Naive thymus-derived CD8-positive, alpha-beta T cell (primary cell): ENCODE measurements around the gene SH3D19. TPM values are rescaled to one million over a fixed set of nuclear protein-coding genes. Genes with fewer than 3 reads are reported as not detected.
"Not testable (repeated sequence)": the region's sequence is repeated elsewhere in the genome, so short reads cannot be mapped to it uniquely, and the experiment has no call there.

Experiments used
- ATAC-seq, 2 donors: fragments of 150-1000 bp; cut with Tn5 transposase in 1 of 2; sonication (Bioruptor Pico), chemical (Tn5 transposase) in 1 of 2; 1 replicate in 1 of 2; 2 replicates in 1 of 2; pipeline ENCODE4 v1.10.0; 2021; ENCODE audit warnings: mild to moderate bottlenecking in 2 of 2, moderate library complexity in 2 of 2
- POLR2A ChIA-PET: fragments of 350-600 bp; sonication (Branson Sonifier 250); formaldehyde crosslinking; loops from one replicate; lab custom pipeline; 2021; ENCODE audit warnings: antibody characterized with exemption; lab: Charles Lee
- DNase-seq, 10 donors: peaks; one replicate each; pipeline versions ENCODE4 v3.0.0 to v3.0.0-alpha.2; 2020 to 2022
- H3K27ac Mint-ChIP-seq, 10 donors: one replicate each; pipeline ENCODE4 v1.8.0; 2020 to 2022; ENCODE audit warnings: mild to moderate bottlenecking in 10 of 10, mixed read lengths in 10 of 10, moderate library complexity in 4 of 10, inconsistent platforms in 1 of 10
- H3K27me3 Mint-ChIP-seq, 5 donors: one replicate each; pipeline ENCODE4 v1.8.0; 2021 to 2022; ENCODE audit warnings: mixed read lengths in 5 of 5
- H3K36me3 Mint-ChIP-seq, 3 donors: one replicate each; pipeline ENCODE4 v1.8.0; 2020 to 2022; ENCODE audit warnings: mixed read lengths in 3 of 3, mild to moderate bottlenecking in 2 of 3, inconsistent platforms in 1 of 3
- H3K4me1 Mint-ChIP-seq, 4 donors: one replicate each; pipeline ENCODE4 v1.8.0; 2021 to 2022; ENCODE audit warnings: mixed read lengths in 4 of 4
- H3K4me3 Mint-ChIP-seq, 10 donors: one replicate each; pipeline ENCODE4 v1.8.0; 2020 to 2022; ENCODE audit warnings: mild to moderate bottlenecking in 10 of 10, mixed read lengths in 10 of 10, moderate library complexity in 6 of 10, inconsistent platforms in 1 of 10
- H3K9me3 Mint-ChIP-seq, 9 donors: one replicate each; pipeline ENCODE4 v1.8.0; 2020 to 2022; ENCODE audit warnings: mixed read lengths in 9 of 9, mild to moderate bottlenecking in 3 of 9, inconsistent platforms in 1 of 9, moderate library complexity in 1 of 9
- polyA plus RNA-seq, 3 donors: library from polyadenylated mRNA; unstranded; fragments of 300-500 nt; fragmentation: Illumina TruSeq; gene quantifications; one replicate each; pipeline ENCODE4 v1.2.3, GENCODE V29; 2021
- total RNA-seq, 8 experiments: library from RNA in 2 of 8; stranded (reverse) in 2 of 8; gene quantifications; one replicate each; pipeline ENCODE4 v1.2.3 and lab custom pipeline; 2021 to 2026

SH3D19 gene
- total and polyA plus RNA-seq, 5 experiments from 2014 or later, result 0.42 to 0.62 (median 0.58) TPM; not detected in 1

DNA sequence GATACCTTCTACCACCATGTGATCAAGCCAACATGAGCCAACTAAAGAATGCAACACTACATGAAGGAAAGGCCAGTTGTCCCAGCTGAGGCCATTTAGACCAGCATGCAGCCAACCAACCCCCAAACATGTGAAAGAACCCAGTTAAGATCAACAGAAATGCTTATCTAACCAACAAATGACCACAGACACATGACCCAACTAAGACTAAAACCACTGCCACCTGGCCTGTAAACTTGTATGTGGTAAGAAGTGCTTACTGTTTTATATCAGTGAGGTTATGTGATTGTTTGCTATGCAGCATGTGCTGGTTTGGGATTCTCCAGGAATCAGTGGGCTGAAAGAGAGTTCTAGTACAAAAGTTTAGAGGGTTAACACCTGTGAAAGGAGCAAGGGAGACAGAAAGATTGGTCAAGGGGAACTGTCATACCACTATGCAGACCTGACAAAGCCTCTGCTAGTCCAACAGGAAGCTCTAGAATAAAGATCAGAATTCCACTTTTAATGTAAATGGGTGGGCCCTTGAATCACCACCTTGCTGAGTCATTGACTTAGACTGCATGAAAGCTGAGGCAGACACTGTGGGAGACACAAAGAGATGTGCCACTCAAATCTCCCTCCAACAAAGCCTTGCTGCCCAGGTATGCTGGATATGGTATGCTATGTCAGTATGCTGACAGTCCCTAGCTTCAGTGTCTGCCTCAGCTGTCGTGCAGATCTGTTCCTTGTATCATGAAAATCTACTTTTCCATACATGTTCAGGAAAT is 6.1 kb upstream of the SH3D19 start:
- Mint-ChIP-seq H3K9me3 (peaks cover 0 to 9% (median 4%) of the 10 kb centered on the region in 9 donors), H3K27me3 (peaks cover 20 to 32% (median 23%) of the 10 kb centered on the region in 5 donors), H3K4me3 (no peak overlapping the region), H3K27ac (no peak overlapping the region), H3K36me3 (peaks cover 0 to 3% (median 0%) of the 10 kb centered on the region in 3 donors), H3K4me1 (no peaks in the 10 kb centered on the region)
- ATAC-seq (no peak), DNase-seq (no peak)
- POLR2A ChIA-PET, result interaction anchor here (0.6 kb wide), 1 partner anchor 120 kb away, joined by 6 read pairs; no protein-coding TSS in a partner anchor

DNA sequence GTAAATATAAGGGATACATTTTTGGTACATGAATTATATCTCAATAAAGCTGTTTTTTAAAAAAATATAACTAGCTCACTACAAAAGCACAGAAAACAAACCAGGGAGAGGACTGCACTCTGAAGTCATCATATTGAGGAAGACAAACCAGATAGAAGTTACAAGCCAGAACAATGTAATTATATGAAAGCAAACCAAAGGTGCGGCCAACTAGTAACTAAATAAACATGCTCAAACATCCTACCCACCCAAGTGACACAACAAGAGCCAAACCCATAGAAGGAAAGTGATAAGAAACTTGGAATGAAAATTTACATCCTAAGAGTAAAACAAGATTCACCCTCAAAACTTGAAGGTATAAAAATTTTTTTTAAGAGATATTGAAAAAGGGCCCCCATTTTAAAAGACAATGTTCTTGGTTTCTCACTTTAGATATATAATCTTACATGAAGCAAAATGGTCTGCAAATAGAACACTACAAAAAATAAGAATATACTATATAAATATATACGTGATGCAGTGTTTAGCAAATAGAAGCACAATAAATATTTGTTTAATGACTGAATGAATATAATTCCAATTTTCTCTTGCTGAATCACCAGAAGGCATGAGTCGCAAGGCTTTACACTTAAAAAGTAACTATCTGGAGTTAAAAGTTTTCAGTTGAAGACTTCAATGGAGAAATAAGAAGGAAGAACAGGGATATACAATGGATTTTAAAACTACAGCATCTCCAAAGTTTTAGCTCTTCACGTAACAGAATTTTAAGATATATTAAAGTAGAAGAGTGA is 4.0 kb upstream of the SH3D19 start:
- Mint-ChIP-seq H3K27me3 (peaks cover 25 to 39% (median 33%) of the 10 kb centered on the region in 5 donors), H3K4me1 (peaks cover 2 to 11% (median 9%) of the 10 kb centered on the region in 4 donors), H3K9me3 (peaks cover 0 to 9% (median 4%) of the 10 kb centered on the region in 9 donors), H3K4me3 (no peak overlapping the region), H3K36me3 (peaks cover 0 to 8% (median 2%) of the 10 kb centered on the region in 3 donors), H3K27ac (no peak overlapping the region)
- POLR2A ChIA-PET, result no interaction called here
- no peak for ATAC-seq
- no peak for DNase-seq

DNA sequence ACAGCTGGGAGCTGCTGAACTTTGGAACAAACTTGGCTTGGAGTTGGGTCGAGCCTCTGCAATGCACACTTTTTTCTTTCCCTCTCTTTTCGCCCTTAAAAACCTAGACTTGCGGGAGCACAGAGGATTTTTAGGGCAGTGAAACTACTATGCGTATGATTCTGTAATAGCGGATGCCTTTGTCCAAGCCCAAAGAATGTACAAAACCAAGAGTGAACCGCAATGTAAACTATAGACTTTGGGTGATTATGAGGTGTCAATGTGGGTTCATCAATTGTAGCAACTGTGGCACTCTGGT is 493 bp upstream of the SH3D19 start:
- H3K36me3 Mint-ChIP-seq, result peaks cover 0 to 8% (median 2%) of the 10 kb centered on the region in 3 donors
- DNase-seq (no peak), ATAC-seq (no peak)
- peak overlapping the region; percentile 3 to 95 (median 70) for H3K4me3 Mint-ChIP-seq
- no peak overlapping the region for H3K27ac Mint-ChIP-seq
- H3K9me3 Mint-ChIP-seq, result peaks cover 0 to 8% (median 6%) of the 10 kb centered on the region in 9 donors
- POLR2A ChIA-PET, result no interaction called here
- H3K27me3 Mint-ChIP-seq, result peaks cover 46 to 59% (median 48%) of the 10 kb centered on the region in 5 donors
- H3K4me1 Mint-ChIP-seq, result peaks cover 2 to 15% (median 14%) of the 10 kb centered on the region in 4 donors

DNA sequence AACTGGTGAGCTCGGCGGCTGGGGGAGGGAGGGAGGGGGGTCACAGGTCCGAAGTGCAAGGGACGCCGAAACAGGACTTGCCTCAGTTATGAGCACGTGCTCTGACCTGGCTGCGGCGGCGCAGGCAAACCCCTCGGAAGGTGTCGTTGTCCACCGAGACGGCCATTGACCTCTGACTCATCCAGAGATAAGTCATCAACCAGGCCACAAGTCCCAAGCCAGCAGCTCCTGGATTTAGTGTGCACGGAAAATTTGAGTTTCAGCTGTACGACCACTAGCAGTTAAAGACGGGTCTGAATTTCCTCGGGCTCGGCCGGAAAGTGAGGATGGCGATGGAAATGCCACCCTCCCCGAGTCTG is 674 bp downstream of the SH3D19 start:
- Mint-ChIP-seq H3K9me3 (peaks cover 0 to 6% (median 4%) of the 10 kb centered on the region in 9 donors), H3K4me3 (peak overlapping the region in 7 of 10 donors; percentile 2 to 66 (median 47)), H3K4me1 (peaks cover 2 to 15% (median 14%) of the 10 kb centered on the region in 4 donors), H3K36me3 (peaks cover 0 to 5% (median 2%) of the 10 kb centered on the region in 3 donors), H3K27me3 (peaks cover 47 to 65% (median 57%) of the 10 kb centered on the region in 5 donors), H3K27ac (no peak overlapping the region)
- ATAC-seq (no peak), DNase-seq (peak in 1 of 10 donors; percentile 2)
- POLR2A ChIA-PET, result no interaction called here

DNA sequence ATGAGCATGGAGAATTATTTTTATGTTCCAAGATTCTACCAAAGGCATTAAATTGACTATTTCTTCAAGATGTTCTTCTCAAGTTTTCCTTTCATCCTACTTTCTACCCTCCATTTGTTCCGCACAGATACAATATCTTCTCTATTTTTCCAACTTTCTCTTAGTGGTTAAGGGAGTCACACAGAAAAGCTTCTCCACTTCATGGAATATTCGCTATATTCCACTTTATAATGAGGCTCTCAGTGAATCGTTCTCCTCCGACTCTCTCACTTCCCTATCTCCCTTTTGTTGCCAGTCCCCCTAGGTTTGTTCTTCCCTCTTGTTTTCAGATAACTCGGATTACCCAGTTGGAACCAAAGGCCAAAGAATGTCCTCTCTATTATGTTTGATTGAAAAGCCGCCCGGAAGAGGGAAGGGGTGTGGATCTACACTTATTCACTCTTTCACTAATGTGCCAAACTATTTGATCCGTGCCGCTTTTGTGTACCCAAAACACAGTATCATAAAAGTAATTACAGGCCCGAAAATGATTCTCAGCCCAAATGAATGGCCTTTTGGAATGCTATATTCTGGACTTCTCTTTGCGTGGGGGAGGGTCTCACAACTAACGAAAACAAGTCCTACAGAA is 1.2 kb downstream of the SH3D19 start:
- DNase-seq, result no peak
- peaks cover 0 to 6% (median 3%) of the 10 kb centered on the region in 9 donors for H3K9me3 Mint-ChIP-seq
- H3K27me3 Mint-ChIP-seq, result peaks cover 47 to 68% (median 57%) of the 10 kb centered on the region in 5 donors
- peaks cover 0 to 5% (median 2%) of the 10 kb centered on the region in 3 donors for H3K36me3 Mint-ChIP-seq
- H3K4me3 Mint-ChIP-seq, result peak overlapping the region in 9 of 10 donors; percentile 2 to 57 (median 39)
- POLR2A ChIA-PET, result no interaction called here
- ATAC-seq, result no peak
- peaks cover 2 to 15% (median 14%) of the 10 kb centered on the region in 4 donors for H3K4me1 Mint-ChIP-seq
- H3K27ac Mint-ChIP-seq, result no peak overlapping the region

DNA sequence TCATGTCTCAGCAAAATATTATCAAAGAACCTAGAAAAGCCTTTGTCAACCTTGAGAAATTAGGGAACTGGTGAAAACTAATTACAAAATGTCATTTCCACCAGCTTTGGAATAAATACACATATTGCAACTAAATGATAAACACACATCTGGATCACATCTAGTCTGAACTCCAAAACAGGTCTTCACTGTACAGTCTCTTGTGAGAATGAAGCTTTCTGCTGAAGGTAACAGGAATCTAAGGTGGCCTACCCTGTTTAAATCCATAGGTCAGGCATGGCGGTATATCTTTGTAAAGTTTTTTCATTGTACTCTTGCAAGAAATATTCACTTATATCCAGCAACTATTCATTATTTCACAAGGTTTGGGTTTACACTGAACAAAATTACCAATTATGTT is 1.7 kb downstream of the SH3D19 start:
- Mint-ChIP-seq H3K27me3 (peaks cover 47 to 68% (median 58%) of the 10 kb centered on the region in 5 donors), H3K4me3 (peak overlapping the region in 1 of 10 donors; percentile 47), H3K4me1 (peaks cover 2 to 15% (median 14%) of the 10 kb centered on the region in 4 donors), H3K36me3 (peaks cover 0 to 5% (median 2%) of the 10 kb centered on the region in 3 donors), H3K27ac (no peak overlapping the region), H3K9me3 (peaks cover 0 to 6% (median 0%) of the 10 kb centered on the region in 9 donors)
- DNase-seq, result no peak
- ATAC-seq, result no peak
- POLR2A ChIA-PET, result no interaction called here

DNA sequence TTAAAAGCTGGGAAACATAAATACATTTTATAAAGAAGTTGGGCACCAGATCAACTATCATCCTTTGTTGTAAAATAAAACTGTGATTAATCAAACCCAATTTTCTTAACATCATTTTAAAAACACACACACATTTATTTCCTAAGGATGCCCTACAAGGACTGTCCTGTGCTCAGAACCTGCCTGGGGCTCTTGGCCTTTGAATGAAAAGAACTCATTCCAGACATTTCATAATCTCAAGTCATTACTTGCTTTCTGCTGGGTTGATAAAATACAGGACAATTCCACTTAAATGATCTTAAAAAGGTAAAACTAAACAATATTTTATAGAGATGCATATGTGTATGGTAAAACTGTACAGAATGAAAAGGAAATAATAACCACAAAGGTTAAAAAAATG is 2.8 kb downstream of the SH3D19 start:
- POLR2A ChIA-PET, result no interaction called here
- ATAC-seq (no peak), DNase-seq (no peak)
- Mint-ChIP-seq H3K4me1 (peaks cover 2 to 15% (median 14%) of the 10 kb centered on the region in 4 donors), H3K4me3 (no peak overlapping the region), H3K36me3 (peaks cover 0 to 5% (median 2%) of the 10 kb centered on the region in 3 donors), H3K27me3 (peaks cover 43 to 70% (median 53%) of the 10 kb centered on the region in 5 donors), H3K9me3 (peaks cover 0 to 6% (median 0%) of the 10 kb centered on the region in 9 donors), H3K27ac (no peak overlapping the region)

DNA sequence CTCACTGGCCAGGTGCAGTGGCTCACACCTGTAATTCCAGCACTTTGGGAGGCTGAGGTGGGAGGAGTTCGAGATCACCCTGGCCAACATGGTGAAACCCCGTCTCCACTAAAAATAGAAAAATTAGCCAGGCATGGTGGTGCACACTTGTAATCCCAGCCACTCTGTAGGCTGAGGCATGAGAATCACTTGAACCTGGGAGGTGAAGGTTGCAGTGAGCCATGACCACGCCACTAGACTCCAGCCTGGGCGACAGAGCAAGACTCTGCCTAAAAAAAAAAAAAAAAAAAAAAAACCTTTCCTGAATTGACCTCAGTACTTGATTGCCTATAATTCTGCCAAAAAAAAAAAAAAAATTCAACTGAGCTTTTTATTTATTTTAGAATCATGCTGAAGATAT is 3.2 kb downstream of the SH3D19 start:
- H3K27me3 Mint-ChIP-seq, result peaks cover 47 to 74% (median 53%) of the 10 kb centered on the region in 5 donors
- H3K4me3 Mint-ChIP-seq, H3K36me3 Mint-ChIP-seq, H3K9me3 Mint-ChIP-seq, ATAC-seq, DNase-seq, POLR2A ChIA-PET: not testable (repeated sequence)
- peak overlapping the region in 1 of 10 donors; percentile 68 for H3K27ac Mint-ChIP-seq
- H3K4me1 Mint-ChIP-seq, result peaks cover 2 to 15% (median 14%) of the 10 kb centered on the region in 4 donors

DNA sequence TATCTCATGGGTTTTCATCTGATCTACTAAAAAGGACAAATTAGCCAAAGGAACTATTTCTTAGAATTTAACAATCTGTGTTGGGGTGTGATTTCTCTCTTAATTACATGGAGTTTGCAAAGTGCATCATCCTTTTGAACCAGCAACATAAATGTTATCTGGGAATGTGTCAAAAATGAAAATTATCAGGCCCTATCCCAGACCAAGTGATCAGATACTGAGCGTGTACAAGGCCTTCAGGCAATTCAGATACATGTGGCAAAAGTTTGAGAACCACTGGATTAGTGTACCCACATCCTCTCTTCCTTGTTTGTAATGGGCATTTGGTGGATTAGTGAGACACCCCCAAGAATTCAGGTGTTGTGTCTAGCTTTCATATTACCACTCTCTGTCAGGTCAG is 3.8 kb downstream of the SH3D19 start:
- no peak overlapping the region for H3K27ac Mint-ChIP-seq
- H3K4me3 Mint-ChIP-seq, result no peak overlapping the region
- POLR2A ChIA-PET, result no interaction called here
- peaks cover 0 to 5% (median 2%) of the 10 kb centered on the region in 3 donors for H3K36me3 Mint-ChIP-seq
- peaks cover 2 to 15% (median 14%) of the 10 kb centered on the region in 4 donors for H3K4me1 Mint-ChIP-seq
- DNase-seq (no peak), ATAC-seq (no peak)
- H3K27me3 Mint-ChIP-seq, result peaks cover 45 to 77% (median 52%) of the 10 kb centered on the region in 5 donors
- H3K9me3 Mint-ChIP-seq, result peaks cover 0 to 6% (median 0%) of the 10 kb centered on the region in 9 donors

DNA sequence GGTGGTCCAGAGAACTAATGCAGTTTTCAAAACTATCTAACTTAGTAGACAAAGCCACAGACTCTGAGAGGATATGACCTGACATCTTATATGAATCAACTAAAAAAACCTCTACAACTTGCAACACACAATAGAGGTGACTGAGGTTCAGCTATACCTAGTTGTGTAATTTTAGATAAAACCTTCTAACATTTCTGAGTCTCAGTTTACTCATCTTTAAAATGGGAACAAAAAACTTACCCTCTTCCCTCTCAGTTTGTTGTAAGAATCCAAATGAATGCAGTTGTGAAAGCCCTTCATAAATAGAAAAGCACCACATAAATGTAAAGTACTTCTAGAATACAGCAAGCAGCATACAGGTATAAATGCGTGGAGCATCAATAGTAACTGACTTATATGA is 5.9 kb downstream of the SH3D19 start:
- Mint-ChIP-seq H3K4me3 (no peak overlapping the region), H3K27me3 (peaks cover 39 to 58% (median 46%) of the 10 kb centered on the region in 5 donors), H3K9me3 (peaks cover 0 to 4% (median 0%) of the 10 kb centered on the region in 9 donors), H3K36me3 (no peaks in the 10 kb centered on the region), H3K4me1 (peaks cover 0 to 6% (median 4%) of the 10 kb centered on the region in 4 donors), H3K27ac (no peak overlapping the region)
- DNase-seq, result no peak
- POLR2A ChIA-PET, result no interaction called here
- no peak for ATAC-seq

DNA sequence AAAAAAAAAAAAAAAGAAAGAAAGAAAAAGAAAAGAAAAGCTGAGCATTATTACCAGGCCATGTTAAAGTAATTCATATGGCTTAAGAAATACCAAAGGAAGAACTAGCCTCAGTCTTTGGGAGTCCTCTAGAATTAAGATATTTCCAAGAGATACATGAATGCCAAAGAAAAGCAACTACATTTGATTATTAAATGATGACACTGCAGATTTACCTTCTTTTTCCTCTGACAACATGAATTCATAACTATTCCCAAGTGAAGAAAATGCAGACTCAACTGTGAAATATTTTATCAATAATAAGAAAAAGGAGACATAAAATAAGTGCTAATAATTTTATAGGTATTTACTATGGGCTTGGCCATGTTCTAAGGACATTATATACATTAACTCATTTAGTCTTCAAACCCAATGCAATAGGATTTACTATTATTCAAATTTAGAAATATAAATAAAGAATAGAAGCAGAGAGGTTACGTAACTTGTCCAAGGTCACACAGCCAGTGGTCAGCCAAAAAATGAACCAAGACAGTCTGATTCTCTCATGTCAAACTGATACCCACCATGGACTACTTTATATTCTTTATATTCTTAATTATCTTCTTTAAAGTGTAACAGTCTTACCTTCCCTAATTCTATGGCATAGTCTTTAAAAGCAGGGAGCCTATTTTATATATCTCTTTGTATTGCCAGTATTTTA is 6.9 kb downstream of the SH3D19 start:
- POLR2A ChIA-PET, result no interaction called here
- no peak overlapping the region for H3K27ac Mint-ChIP-seq
- H3K9me3 Mint-ChIP-seq, result no peaks in the 10 kb centered on the region
- no peaks in the 10 kb centered on the region for H3K4me1 Mint-ChIP-seq
- H3K27me3 Mint-ChIP-seq, result peaks cover 31 to 48% (median 35%) of the 10 kb centered on the region in 5 donors
- ATAC-seq (no peak), DNase-seq (no peak)
- no peaks in the 10 kb centered on the region for H3K36me3 Mint-ChIP-seq
- H3K4me3 Mint-ChIP-seq, result no peak overlapping the region

DNA sequence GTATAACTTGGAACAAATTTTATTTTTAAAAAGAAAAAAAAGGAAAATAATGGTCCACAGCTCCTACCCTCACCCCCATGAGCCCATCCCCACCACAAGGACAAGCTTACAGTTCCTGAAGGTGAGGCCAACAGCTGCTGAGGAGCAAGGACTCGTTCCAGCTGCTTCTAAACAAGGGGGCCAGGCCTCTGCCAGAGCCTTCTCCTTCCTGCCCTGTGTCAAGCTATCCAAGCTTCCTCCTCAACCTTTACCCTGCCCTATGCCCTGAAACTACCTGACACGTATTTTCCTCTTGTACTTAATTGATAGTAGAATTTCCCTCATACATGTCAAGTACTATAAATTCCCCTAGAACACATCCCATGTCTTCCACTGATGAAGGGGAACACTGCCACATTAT is 8.8 kb downstream of the SH3D19 start:
- peaks cover 20 to 35% (median 23%) of the 10 kb centered on the region in 5 donors for H3K27me3 Mint-ChIP-seq
- H3K4me3 Mint-ChIP-seq, result no peak overlapping the region
- ATAC-seq, result no peak

More for the DNA sequence above, 8.8 kb downstream of the SH3D19 start:
- no peaks in the 10 kb centered on the region for H3K36me3 Mint-ChIP-seq
- H3K27ac Mint-ChIP-seq, result no peak overlapping the region
- DNase-seq, result no peak
- POLR2A ChIA-PET, result no interaction called here
- no peaks in the 10 kb centered on the region for H3K4me1 Mint-ChIP-seq
- H3K9me3 Mint-ChIP-seq, result no peaks in the 10 kb centered on the region
